Lower lobe of right lung (tissue), 2 donors: ENCODE measurements around the gene BICD2. TPM values are rescaled to one million over a fixed set of nuclear protein-coding genes. Genes with fewer than 3 reads are reported as not detected.

Experiments used
- ATAC-seq, 2 donors: fragments of 200-7000 bp; cut with Tn5 transposase; one replicate each; pipeline ENCODE4 v1.9.1; 2020 to 2022; ENCODE audit warnings: mild to moderate bottlenecking in 2 of 2, moderate library complexity in 2 of 2
- DNase-seq: peaks from one replicate; pipeline ENCODE4 v3.0.0-alpha.2; 2020
- H3K27ac ChIP-seq: fragments of 200-600 bp; one replicate; pipeline ENCODE4 v1.8.0; 2022
- H3K27me3 ChIP-seq: fragments of 200-600 bp; one replicate; pipeline ENCODE4 v1.8.0; 2022; ENCODE audit warnings: low read depth
- H3K36me3 ChIP-seq: fragments of 200-600 bp; one replicate; pipeline ENCODE4 v1.8.0; 2022; ENCODE audit warnings: mild to moderate bottlenecking
- H3K4me1 ChIP-seq: fragments of 200-600 bp; one replicate; pipeline ENCODE4 v1.8.0; 2022
- H3K4me3 ChIP-seq: fragments of 200-600 bp; one replicate; pipeline ENCODE4 v1.8.0; 2022; ENCODE audit warnings: mild to moderate bottlenecking
- H3K9me3 ChIP-seq: fragments of 200-600 bp; one replicate; pipeline ENCODE4 v1.8.0; 2022
- intact Hi-C: fragments of 100-400 bp; cut with DNase I; formaldehyde crosslinking; loops from one replicate; pipeline ENCODE4 v1.11.0; 2022
- total RNA-seq: library from RNA; stranded (reverse); fragmentation: NEBNext Ultra II Directional; extraction: Animal tissue kit (Norgen Biotek cat#: 25700); gene quantifications from one replicate; pipeline ENCODE4 v1.2.1, GENCODE V29; 2021
- TF ChIP-seq, protein P1 (sequence below): fragments of 200-600 bp; IDR thresholded peaks from one replicate; pipeline ENCODE4 v1.8.0; 2022; ENCODE audit warnings: antibody characterized with exemption, mild to moderate bottlenecking
- donor health status: DM: no; HTN: yes; CAD: no; lungs with severe emphysema.

BICD2 gene
- total RNA-seq, 1 donor from 2014 or later, result 34.9 TPM

DNA sequence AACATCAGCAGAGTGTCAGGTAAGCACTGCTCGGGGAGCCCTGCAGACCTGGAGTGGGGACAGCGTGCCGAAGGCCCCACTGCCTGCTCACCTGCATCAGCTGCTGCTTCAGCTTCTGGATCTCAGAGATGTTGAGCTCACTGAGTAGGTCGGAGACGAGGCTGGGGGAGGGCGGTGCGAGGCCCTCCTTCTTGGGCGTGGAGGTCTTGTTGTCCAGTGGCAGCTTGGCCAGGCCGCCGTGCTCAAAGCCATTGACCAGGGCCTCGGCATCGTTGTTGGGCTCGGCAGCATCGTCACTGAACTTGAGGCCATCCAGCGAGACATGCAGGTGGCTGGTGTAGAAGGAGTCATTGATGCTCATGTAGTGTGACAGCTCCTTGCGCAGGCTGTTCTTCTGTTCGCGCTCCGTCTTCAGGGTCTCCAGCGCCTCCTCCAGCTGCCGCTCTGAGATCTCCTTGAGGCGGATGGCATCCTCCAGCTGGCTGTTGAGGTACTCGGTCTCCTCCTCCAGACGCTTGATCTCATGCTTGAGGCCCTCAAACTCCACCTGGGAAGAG lies 44.3 kb downstream of the BICD2 start:
- Histone ChIP-seq H3K36me3 (peaks cover 74% of the 10 kb centered on the region), H3K9me3 (no peaks in the 10 kb centered on the region), H3K4me1 (peaks cover 27% of the 10 kb centered on the region), H3K27me3 (no peaks in the 10 kb centered on the region), H3K4me3 (no peak overlapping the region), H3K27ac (no peak overlapping the region)
- TF ChIP-seq, protein P1, sequence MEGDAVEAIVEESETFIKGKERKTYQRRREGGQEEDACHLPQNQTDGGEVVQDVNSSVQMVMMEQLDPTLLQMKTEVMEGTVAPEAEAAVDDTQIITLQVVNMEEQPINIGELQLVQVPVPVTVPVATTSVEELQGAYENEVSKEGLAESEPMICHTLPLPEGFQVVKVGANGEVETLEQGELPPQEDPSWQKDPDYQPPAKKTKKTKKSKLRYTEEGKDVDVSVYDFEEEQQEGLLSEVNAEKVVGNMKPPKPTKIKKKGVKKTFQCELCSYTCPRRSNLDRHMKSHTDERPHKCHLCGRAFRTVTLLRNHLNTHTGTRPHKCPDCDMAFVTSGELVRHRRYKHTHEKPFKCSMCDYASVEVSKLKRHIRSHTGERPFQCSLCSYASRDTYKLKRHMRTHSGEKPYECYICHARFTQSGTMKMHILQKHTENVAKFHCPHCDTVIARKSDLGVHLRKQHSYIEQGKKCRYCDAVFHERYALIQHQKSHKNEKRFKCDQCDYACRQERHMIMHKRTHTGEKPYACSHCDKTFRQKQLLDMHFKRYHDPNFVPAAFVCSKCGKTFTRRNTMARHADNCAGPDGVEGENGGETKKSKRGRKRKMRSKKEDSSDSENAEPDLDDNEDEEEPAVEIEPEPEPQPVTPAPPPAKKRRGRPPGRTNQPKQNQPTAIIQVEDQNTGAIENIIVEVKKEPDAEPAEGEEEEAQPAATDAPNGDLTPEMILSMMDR, result no peak
- DNase-seq (peak; percentile 44), ATAC-seq (no peak)
- intact Hi-C loops, result no loop called here

DNA sequence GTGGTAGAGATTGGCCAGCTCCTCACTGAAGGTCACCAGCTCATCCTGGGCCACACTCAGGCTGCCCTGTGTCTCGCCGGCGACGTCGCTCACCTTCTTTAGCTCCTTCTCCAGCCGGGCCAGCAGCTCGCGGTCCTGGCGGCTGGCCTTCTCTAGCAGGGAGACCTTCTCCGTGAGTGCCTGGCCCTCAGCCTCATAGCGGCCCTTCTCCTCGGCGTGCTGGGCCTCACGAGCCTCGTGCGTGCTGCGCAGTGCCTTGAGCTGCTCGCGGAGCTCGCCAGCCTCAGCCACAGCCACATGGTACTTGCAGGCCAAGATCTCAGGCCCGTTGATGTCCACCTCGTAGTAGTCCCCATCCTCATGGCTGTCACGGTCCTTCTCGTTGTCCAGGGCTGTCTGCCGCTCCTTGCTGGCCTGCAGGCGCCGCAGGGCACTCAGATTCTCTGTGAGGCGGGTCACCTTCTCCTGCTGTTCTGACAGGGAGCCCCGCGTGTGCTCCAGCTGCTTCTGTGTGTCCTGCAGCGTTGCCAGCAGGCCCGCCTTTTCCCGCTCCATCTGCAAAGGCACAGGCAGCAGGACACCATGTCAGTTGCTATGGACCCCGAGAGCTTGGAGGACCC lies 45.5 kb downstream of the BICD2 start:
- H3K4me1 ChIP-seq, result peaks cover 17% of the 10 kb centered on the region
- no peak overlapping the region for H3K27ac ChIP-seq
- TF ChIP-seq, protein P1, result no peak
- no peak overlapping the region for H3K4me3 ChIP-seq
- no peaks in the 10 kb centered on the region for H3K27me3 ChIP-seq
- no peak for ATAC-seq
- intact Hi-C loops, result loop anchor here (10.0 kb wide), 1 partner anchor 66 kb away; no protein-coding TSS in a partner anchor
- no peaks in the 10 kb centered on the region for H3K9me3 ChIP-seq
- H3K36me3 ChIP-seq, result peaks cover 86% of the 10 kb centered on the region
- DNase-seq, result peak; percentile 30

DNA sequence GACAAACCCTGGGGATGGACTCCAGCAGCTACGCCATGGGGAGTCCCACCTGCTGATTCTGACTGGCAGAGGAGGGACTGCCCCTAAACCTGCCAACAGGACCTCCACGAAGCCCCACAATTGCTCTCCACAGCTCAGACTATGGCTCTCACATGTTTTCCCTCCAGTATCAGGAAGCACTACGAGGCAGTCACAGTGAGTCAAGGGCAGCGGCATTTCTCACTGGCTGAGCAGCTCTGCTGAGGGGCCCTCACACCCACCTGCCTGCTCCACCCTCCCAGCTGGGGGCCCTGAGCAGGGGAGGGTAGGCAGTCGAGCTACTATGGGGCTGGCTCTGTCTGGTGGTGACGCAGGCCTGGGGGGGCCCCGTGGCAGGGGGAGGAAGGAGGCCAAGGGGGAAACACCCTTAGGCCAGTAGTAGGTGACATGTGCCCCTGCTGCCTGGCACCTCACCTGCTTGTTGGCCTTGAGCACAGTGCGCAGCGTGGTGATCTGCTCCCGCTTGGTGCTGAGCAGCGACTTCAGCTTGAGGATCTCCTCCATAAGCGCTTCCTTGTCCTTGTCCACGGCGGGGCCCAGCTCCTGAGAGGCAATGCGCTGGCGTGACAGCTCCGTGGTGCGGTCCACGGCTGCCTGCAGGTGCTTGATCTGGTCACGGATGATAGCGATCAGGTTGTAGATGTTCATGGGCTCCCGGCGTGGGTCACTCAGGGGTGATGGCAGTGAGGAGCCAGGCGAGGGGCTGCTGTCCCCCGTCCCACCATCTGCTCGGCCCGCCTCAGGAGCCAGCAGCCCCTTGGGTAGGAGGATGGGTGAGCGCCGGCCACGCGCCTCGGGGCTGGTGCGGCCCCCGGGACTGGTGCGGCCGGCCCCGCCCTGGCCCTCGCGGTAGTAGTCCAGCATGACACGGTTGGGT lies 46.3 kb downstream of the BICD2 start:
- intact Hi-C loops, result loop anchor here (10.0 kb wide), 1 partner anchor 66 kb away; no protein-coding TSS in a partner anchor
- TF ChIP-seq, protein P1, result no peak
- peaks cover 9% of the 10 kb centered on the region for H3K4me1 ChIP-seq
- no peaks in the 10 kb centered on the region for H3K9me3 ChIP-seq
- H3K27me3 ChIP-seq, result no peaks in the 10 kb centered on the region
- no peak overlapping the region for H3K27ac ChIP-seq
- ATAC-seq (no peak), DNase-seq (peak; percentile 42)
- no peak overlapping the region for H3K4me3 ChIP-seq
- peaks cover 94% of the 10 kb centered on the region for H3K36me3 ChIP-seq

DNA sequence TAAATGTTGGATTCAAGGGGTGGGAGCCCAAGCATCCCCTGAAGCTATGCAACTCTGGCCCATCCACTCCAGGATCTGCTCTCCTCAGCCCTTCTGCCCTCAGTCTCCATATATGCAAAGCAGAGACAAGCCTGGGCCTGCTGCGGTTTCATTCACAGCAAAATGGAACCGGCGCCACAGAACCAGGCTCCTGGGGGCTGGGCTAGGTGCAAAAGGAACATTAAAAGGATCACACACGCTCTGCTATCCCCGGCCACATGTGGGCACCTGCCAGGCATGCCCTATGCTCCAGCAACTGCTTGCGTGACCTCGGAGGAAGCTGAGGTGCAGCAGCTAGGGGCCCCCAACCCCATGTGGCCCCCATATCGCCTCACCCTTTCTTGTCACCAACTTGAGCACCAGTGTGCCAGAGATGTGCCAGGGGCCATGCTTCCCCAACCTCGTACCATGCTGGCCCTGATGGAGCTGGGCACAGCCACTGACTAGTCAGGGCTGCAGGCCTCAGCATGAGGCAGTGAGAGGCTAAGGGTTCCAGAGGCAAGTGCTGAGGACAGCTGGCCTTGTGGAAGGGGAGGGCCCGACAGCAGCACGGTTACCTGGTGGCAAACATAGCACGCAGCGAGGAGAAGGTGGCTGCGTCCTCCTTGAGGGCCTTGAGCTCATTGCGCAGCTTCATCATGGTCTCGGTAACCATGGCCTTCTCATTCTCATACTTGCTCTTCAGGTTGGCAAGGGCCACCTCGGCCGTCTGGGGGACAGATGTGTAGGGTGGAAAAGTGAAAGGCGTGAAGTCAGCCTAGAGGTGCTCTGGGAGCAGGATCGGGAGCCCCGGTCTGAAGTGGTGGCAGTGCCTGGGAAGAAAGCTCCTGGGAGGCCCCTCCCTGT lies 47.2 kb downstream of the BICD2 start:
- H3K4me3 ChIP-seq, result no peak overlapping the region
- H3K27me3 ChIP-seq, result no peaks in the 10 kb centered on the region
- peaks cover 3% of the 10 kb centered on the region for H3K4me1 ChIP-seq
- DNase-seq (peak; percentile 41), ATAC-seq (no peak)
- H3K36me3 ChIP-seq, result peaks cover 98% of the 10 kb centered on the region
- peak overlapping the region; percentile 24 for H3K27ac ChIP-seq
- no peaks in the 10 kb centered on the region for H3K9me3 ChIP-seq
- TF ChIP-seq, protein P1, result no peak
- intact Hi-C loops, result loop anchor here (10.0 kb wide), 1 partner anchor 67 kb away; no protein-coding TSS in a partner anchor

DNA sequence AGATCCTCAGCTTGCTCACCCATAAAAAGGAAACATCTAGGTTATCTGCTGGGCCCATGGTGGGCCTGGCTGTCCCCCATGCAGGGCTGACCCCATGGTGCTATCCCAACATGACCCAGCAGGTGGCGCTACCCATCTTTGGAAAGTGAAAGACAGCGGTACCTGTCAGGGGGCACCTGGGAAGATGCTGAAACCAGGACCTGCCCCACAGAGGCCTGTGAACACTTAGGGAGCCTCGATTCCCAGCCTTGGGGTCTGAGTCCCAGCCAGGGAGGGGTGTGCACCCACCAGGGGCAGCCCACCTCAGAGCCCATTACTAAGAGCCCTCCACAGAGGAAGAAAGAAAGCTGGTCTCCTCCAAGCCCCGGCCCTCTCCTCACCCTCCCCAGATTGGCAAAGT lies 48.1 kb downstream of the BICD2 start:
- intact Hi-C loops, result loop anchor here (10.0 kb wide), 1 partner anchor 68 kb away; no protein-coding TSS in a partner anchor
- DNase-seq, result no peak
- Histone ChIP-seq H3K36me3 (peaks cover 96% of the 10 kb centered on the region), H3K27ac (no peak overlapping the region), H3K27me3 (no peaks in the 10 kb centered on the region), H3K9me3 (no peaks in the 10 kb centered on the region), H3K4me3 (no peak overlapping the region), H3K4me1 (peaks cover 8% of the 10 kb centered on the region)
- ATAC-seq, result peak; percentile 71 to 74
- TF ChIP-seq, protein P1, result peak; percentile 92
